Measurements from ENCODE around the gene OR5AL1.
"Not testable (repeated sequence)": the region's sequence is repeated elsewhere in the genome, so short reads cannot be mapped to it uniquely, and the experiment has no call there.

Gene OR5AL1

DNA sequence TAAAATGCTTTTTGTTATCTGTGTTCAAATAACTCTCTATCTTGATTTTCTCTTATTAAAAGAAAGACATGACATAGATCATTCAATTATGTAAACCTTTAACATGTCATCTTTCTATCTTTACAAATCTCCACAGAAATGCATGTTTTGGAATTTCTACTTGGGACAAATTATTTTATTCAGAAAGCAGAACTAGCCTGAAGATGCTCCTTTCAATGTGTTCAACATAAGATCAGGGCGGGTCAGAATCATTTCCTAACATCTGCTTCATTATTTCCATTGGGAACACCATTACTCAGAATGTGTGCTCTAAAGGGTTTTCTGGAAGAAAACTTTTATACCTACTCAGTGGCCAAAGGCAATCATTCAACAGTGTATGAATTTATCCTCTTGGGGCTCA, at the start of gene OR5AL1:
Gene OR5AL1 (plus strand): TSS at position 301 of the 400 bp plus-strand sequence.
- Mint-ChIP-seq H3K4me1 (ENCODE audit: low read depth) (no peaks in the 10 kb centered on the region), H3K36me3 (no peaks in the 10 kb centered on the region), H3K27ac (no peak within 1 kb of the TSS), H3K4me3 (no peak within 1 kb of the TSS), H3K27me3 (no peaks in the 10 kb centered on the region), H3K9me3 (ENCODE audit: low read depth) (peaks cover 24% of the 10 kb centered on the region)

DNA sequence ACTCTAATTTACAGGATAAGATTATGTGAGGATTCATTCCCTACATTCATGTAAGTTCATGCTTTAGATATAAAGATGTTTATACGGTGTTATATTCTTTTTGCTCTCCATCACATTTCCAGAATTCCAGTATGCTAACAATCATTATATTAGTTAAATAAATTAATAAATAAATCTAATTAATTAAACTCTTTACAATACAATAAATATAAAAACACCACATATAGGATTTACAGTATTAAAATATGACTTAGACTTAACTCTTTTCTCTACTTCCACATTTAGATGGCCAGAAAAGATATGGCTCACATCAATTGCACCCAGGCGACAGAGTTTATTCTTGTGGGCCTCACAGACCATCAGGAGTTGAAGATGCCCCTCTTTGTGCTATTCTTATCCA, 37.2 kb upstream of the OR5AL1 start, which contains the start of gene OR8U1:
Gene OR8U1 (plus strand): TSS at position 301 of the 400 bp plus-strand sequence. CDS start 0 bp downstream, at position 301.
- no peak within 1 kb of the TSS for H3K4me3 Mint-ChIP-seq
- no peaks in the 10 kb centered on the region for H3K4me1 Mint-ChIP-seq (ENCODE audit: low read depth)
- no peaks in the 10 kb centered on the region for H3K27me3 Mint-ChIP-seq
- no peaks in the 10 kb centered on the region for H3K36me3 Mint-ChIP-seq
- no peak within 1 kb of the TSS for H3K27ac Mint-ChIP-seq
- peaks cover 19% of the 10 kb centered on the region for H3K9me3 Mint-ChIP-seq (ENCODE audit: low read depth)

DNA sequence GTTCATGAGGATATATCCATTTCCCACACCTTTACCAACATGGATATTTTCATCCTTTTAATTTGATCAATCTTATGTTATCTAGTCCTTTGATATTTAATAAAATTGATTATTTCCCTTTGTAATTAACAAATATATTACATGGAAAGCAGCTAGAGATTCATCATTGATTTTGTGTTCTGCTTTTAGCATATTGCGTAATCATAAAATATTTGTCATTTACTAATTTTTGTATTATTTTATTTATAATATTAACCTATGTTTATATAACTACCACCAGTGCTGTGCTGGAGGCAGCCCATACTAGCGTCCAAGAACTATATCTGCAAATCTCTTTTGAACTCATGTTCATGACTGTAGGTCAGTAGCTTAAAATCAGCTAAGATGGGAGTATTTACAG, 32.4 kb upstream of the OR5AL1 start:
- H3K4me3 Mint-ChIP-seq, result no peak overlapping the region
- H3K27ac Mint-ChIP-seq, result no peak overlapping the region
- H3K9me3 Mint-ChIP-seq (ENCODE audit: low read depth), result peaks cover 21% of the 10 kb centered on the region
- no peaks in the 10 kb centered on the region for H3K4me1 Mint-ChIP-seq (ENCODE audit: low read depth)
- no peaks in the 10 kb centered on the region for H3K36me3 Mint-ChIP-seq
- H3K27me3 Mint-ChIP-seq, result no peaks in the 10 kb centered on the region

DNA sequence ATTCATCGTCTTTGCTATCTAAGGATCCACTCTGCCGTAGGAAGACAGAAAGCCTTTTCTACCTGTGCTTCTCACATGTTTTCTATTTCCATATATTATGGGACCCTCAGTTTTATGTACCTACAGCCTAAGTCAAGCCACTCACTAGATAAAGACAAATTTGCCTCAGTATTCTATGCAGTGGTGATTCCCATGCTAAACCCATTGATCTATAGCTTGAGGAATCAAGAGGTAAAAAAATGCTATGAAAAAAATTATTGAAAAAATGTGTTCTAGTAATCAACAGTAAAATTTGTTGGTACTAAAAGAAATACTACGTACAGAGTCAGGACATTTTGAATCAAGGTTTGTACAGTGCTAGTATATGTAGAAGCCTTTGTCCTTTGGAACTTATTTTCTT, 18.1 kb upstream of the OR5AL1 start:
- no peaks in the 10 kb centered on the region for H3K27me3 Mint-ChIP-seq

DNA sequence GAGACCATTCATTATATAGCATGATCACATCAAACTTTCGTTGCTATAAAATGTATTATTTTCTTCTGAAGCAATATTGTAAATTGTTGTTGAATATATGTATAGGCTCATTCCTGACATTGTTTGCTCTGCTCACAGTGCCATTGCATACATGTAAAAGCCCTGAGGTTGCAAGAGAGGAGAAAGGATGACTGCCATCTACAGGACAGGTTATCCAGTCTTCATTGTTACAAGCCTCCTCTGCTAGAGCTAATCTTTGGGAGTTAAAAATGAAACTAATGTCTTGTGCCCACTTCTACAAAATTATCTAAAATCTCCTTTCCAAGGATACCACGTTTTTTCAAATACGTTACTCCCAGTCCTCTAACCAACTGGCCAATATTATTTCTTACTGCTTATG, 16.4 kb upstream of the OR5AL1 start:
- Mint-ChIP-seq H3K27me3 (no peaks in the 10 kb centered on the region), H3K4me1 (ENCODE audit: low read depth) (no peaks in the 10 kb centered on the region), H3K27ac (no peak overlapping the region), H3K4me3 (no peak overlapping the region), H3K36me3 (no peaks in the 10 kb centered on the region), H3K9me3 (ENCODE audit: low read depth) (peaks cover 16% of the 10 kb centered on the region)

More for the DNA sequence above, 18.1 kb upstream of the OR5AL1 start:
- Mint-ChIP-seq H3K36me3 (no peaks in the 10 kb centered on the region), H3K27ac (no peak overlapping the region), H3K4me3 (no peak overlapping the region), H3K9me3 (ENCODE audit: low read depth) (peaks cover 16% of the 10 kb centered on the region), H3K4me1 (ENCODE audit: low read depth) (no peaks in the 10 kb centered on the region)

DNA sequence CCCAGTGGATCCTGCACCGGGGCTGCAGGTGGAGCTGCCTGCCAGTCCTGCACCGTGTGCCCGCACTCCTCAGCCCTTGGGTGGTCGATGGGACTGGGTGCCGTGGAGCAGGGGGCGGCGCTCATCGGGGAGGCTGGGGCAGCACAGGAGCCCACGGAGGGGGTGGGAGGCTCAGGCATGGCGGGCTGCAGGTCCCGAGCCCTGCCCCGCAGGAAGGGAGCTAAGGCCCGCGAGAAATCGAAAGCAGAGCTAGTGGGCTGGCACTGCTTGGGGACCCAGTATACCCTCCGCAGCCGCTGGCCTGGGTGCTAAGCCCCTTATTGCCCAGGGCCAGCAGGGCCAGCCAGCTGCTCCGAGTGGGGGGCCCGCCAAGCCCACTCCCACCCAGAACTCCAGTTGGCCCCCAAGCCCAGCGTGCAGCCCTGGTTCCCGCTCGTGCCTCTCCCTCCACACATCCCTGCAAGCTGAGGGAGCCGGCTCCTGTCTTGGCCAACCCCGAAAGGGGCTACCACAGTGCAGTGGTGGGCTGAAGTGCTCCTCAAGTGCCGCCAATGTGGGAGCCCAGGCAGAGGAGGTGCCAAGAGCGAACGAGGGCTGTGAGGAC, 10.5 kb upstream of the OR5AL1 start:
- H3K27me3 Mint-ChIP-seq; H3K27ac Mint-ChIP-seq; H3K4me1 Mint-ChIP-seq (ENCODE audit: low read depth); H3K4me3 Mint-ChIP-seq; H3K36me3 Mint-ChIP-seq: not testable (repeated sequence)
- H3K9me3 Mint-ChIP-seq (ENCODE audit: low read depth), result peaks cover 10% of the 10 kb centered on the region

DNA sequence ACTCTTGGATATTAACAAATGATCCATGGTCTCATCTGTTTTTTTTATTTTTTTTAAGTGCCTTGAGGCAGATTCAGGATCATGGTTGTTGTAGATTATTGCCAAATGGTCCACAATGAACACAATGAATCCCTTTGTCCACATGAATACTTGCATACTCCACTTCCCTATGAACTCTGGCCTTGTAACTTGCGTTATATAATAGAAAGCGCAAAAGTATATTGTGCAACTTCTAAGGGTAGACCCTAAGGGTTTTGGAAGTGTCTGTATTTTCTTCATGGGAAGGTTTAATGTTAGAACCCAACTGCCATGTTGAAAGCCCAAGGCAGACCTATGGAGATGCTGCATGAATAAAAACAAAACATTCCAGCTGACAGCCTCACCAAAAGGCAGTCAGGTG, 8.1 kb upstream of the OR5AL1 start:
- Mint-ChIP-seq H3K36me3 (no peaks in the 10 kb centered on the region), H3K27me3 (no peaks in the 10 kb centered on the region), H3K4me1 (ENCODE audit: low read depth) (no peaks in the 10 kb centered on the region), H3K4me3 (no peak overlapping the region), H3K27ac (no peak overlapping the region), H3K9me3 (ENCODE audit: low read depth) (peaks cover 29% of the 10 kb centered on the region)

DNA sequence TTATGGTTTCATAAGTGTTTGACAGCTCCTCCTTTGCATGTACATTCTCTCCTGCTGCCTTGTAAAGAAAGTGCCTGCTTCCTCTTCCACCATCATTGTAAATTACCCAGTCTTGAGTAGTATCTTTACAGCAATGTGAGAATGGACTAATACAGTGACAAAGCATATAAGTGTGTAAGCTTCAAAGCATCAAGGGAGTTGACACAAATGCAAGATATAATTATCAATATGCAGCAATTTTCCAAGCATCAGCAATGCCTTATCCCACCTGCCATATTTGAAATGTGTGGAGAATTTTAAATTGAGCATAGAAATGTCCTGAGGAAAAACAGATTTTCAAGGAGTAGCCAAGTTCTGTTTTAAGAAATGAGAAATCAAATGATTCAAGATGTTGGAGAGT, 1.7 kb upstream of the OR5AL1 start:
- Mint-ChIP-seq H3K27me3 (no peaks in the 10 kb centered on the region), H3K9me3 (ENCODE audit: low read depth) (peaks cover 30% of the 10 kb centered on the region), H3K4me1 (ENCODE audit: low read depth) (no peaks in the 10 kb centered on the region), H3K36me3 (no peaks in the 10 kb centered on the region), H3K27ac (no peak overlapping the region), H3K4me3 (no peak overlapping the region)

DNA sequence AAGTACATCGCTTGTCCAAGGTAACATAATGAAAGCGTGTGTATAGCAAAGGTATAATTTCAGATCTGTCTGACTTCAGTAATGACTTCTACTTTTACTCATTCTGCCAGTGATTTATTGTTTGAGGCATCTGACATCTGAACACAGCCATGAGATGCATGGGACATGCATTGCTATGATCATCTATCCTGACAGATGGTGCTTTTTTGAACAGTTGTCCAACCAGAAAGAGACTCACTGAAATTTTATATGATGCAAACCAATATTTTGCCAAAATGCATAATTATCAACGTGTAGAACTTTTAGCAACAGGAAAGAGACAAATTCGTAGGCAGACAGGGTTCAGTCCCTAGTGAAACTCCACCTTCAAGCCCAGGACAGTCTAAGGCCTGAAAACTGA, 41.0 kb downstream of the OR5AL1 start:
- H3K4me1 Mint-ChIP-seq (ENCODE audit: low read depth), result no peaks in the 10 kb centered on the region
- H3K36me3 Mint-ChIP-seq, result no peaks in the 10 kb centered on the region
- no peak overlapping the region for H3K27ac Mint-ChIP-seq
- peaks cover 23% of the 10 kb centered on the region for H3K9me3 Mint-ChIP-seq (ENCODE audit: low read depth)
- no peak overlapping the region for H3K4me3 Mint-ChIP-seq
- H3K27me3 Mint-ChIP-seq, result no peaks in the 10 kb centered on the region

DNA sequence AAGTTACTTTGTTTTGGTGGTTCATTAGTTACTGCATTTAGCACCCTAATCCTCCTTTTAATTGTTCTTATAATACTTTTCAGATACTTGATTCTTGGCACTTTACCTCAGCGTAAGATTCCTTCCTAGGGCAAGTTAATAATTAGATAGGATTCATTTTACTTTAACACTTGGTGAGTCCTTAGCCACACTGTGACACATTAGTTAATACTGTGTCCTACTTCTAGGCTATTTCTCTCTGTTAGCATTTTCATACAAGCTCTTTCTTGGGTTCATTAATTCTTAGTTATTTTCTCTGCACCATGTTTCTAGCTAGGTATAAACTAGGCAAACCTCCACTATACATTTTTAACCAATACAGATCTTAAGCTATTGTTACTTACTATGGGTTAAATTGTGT, 44.6 kb downstream of the OR5AL1 start:
- Mint-ChIP-seq H3K4me1 (ENCODE audit: low read depth) (no peaks in the 10 kb centered on the region), H3K9me3 (ENCODE audit: low read depth) (peaks cover 19% of the 10 kb centered on the region), H3K4me3 (no peak overlapping the region), H3K27ac (no peak overlapping the region), H3K36me3 (no peaks in the 10 kb centered on the region), H3K27me3 (no peaks in the 10 kb centered on the region)

All from activated naive CD8-positive, alpha-beta T cell (primary cell).